ENCODE data around the gene AEN.

The AEN gene

DNA sequence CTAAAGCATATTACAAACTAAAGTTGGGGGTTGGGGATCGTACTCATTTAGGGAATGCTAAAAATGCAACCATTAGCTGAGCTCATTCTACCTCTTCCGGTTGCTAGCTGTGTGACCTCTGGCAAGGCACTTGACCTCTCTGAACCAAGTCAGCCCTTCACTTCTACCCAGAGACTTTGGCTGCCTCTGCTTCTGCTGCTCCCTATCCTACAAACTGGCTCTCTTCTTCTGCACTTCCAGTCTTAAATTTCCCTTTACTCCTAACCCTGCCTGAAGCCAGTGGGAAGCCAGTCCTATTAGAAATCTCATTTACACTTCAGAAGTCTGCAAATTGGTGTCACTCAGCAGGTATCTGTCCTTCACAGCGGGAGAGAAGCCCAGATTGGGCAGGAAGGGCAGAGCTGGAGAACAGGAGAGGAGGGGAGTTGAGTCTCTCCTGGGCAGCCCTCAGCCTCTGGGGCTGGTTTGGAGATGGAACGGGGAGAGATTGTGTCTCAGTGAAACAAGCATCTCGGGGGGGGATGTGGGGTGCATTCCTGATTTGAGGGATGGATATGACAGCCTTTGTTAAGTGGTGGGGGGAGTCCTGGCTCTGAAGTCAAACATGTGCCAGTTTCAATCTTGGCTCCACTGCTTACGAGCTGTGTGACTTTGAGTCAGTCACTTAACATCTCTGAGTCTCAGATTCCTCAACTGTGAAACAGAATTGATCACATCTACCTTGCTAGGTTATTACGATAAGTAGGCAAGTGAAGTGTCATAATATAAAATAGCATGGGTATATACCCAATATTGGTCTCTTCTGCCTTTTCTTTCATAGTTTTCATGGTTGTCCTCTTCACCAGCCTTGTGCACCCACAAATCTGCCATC, 7.8 kb upstream of the AEN start:
- no peak for DNase-seq

- DNase-seq, result no peak
These were observed 5.6 kb upstream of the AEN start for GRCh38 chr15:88615303-88616107.

GRCh38 chr15:88616240-88616639, 4.9 kb upstream of the AEN start:
- DNase-seq, result no peak

GRCh38 chr15:88617031-88617722, 4.0 kb upstream of the AEN start:
- no peak for DNase-seq

DNA sequence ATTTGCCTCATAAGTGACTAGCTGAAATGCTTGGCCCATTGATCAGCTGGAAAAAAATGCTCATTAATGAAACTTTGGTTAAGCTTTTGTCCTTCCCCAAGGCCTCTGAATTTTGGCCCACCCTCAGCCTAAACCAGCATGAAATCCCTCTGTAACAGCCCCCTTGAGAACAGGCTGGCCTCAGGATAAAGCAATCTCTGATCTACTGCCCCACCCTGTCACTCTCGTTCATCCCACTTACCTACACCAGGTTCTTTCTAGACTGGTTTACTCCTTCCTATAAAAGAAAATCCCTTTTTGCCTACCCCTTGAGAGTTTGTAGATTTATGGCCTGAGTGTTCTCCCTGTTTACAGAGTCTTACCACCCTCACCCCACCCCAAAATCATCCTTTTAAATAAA, 3.4 kb upstream of the AEN start:
- DNase-seq, result no peak

DNA sequence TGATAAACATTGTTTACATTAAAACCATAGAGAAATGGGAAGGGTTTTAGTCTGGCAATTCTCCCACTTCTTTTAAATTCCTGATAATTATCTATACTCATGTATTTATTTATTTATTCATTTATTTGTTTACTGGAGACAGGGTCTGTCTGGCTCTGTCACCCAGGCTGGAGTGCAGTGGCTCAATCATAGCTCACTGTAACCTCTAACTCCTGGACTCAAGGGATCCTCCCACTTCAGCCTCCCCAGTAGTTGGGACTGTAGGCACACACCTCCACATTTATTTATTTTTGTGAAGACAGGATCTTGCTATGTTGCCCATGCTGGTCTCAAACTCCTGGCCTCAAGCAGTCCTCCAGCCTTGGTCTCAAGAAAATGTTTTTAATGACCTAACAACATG, 2.5 kb upstream of the AEN start:
- no peak for DNase-seq

- DNase-seq, result no peak
These were observed 1.3 kb upstream of the AEN start for GRCh38 chr15:88619796-88620195.

- no peak for DNase-seq
These were observed 857 bp downstream of the AEN start for GRCh38 chr15:88621789-88622604.

- no peak for DNase-seq
These were observed 1.4 kb downstream of the AEN start for GRCh38 chr15:88622605-88622975.

DNA sequence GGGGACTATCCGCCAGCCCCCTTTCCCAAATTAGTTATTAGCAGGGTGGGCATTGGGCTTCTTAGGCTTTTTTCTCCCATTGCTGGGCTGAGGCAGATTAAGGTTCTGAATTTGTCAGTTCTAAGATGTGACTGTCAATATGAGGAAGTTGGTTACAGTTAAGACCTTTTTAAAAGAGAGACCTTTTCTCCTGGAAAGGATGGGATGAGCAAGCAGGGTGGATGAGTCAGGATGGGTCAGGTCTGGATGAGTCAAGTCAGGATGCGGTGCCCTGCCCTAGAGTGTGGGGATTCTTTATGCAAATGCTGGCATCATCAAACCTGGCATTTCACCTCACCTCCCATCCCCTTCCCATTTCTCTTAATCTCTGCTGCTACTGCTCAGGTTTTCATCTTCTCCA, 1.9 kb downstream of the AEN start:
- DNase-seq, result no peak

GRCh38 chr15:88623632-88624031, 2.5 kb downstream of the AEN start:
- no peak for DNase-seq

DNA sequence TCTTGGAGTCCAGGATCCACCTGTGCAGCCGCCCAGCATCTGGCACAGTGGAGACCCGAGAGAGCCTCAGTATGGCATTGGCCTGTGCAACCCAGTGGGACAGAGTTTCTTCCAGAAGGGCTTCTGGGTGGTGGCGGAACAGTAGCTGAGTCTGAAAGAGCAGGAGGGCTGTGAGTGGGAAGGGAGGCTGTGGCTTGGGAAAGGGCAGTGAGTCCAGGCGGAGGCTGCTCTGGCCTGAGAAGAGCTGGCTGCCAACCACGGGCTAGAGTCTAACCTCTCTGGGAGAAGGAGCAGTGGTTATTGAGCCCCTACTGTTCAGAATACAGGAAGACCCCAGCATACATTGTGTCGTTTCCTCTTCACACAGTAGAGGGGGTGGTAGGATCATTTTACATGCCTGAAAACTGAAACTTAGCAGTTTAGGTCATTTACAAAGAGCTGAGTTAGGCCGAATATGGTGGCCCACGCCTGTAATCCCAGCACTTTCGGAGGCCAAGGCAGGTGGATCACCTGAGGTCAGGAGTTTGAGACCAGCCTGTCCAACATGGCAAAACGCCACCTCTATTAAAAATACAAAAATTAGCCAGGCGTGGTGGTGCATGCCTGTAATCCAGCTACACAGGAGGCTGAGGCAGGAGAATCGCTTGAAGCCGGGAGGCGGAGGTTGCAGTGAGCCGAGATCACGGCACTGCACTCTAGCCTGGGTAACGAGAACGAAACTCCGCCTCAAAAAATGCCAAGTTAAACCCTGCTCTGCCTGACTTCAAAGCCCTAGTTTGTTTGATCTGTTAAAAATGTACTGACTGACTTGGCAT, 3.2 kb downstream of the AEN start:
- no peak for DNase-seq

GRCh38 chr15:88624971-88625490, 3.9 kb downstream of the AEN start:
- DNase-seq, result no peak

- DNase-seq, result no peak
These were observed 5.0 kb downstream of the AEN start for GRCh38 chr15:88625943-88626741.

DNA sequence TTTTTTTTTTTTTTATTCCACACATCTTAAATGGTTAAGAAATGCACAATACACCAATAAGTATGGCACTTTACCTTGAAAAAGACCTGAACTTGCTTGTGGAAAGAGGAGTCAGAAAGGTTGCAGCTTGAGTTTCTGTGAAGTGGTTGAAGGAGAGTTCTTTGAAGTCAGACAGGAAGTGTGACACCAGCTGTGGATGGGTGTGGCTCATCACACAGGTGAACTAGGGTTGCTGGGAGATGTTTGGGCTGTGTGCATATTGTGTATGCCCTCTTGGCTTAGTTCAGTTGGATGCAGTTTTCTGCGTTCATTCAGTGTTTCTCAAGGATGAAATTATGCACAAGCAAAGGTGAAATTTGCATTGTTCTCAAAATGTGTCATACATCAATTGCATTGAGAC, 6.3 kb downstream of the AEN start:
- no peak for DNase-seq

DNA sequence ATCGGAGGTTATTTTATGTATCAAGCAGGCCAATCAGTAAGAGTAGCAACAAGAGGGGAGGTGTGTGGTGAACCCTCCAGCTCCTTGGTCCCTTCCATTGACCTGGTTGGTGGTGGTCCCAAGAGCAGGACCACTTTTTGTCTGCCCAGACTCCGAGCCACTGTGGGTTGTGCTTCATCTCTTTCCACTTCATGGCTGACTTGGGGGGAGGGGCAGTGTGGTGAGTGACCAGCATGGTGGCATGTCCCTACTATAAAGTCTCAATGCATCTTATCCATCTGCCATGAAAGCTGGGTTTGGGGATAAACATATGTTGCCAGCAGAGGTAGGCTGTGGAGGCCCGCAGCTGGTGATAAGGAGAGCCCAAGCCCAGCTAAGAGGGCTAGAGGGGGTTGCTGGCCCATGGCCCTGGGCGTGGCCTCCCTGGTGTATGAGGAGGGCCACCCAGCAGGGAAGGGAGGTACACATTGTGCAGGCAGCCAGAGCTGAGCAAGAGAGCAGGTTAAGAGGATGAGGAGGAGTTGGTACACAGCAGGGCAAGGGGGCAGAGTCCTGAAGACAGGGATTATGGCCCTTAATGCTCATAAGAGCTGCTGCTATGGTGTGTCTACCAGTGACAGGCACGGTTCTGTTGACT, 7.0 kb downstream of the AEN start:
- no peak for DNase-seq

- DNase-seq, result no peak
These were observed 7.9 kb downstream of the AEN start for GRCh38 chr15:88629071-88629470.

- DNase-seq, result no peak
These were observed 9.1 kb downstream of the AEN start for GRCh38 chr15:88630141-88630721.

- DNase-seq, result no peak
These were observed 9.8 kb downstream of the AEN start for GRCh38 chr15:88630798-88631463.

Data from NCI-H2029 (cell line).